ENCODE measurements around the gene DDHD1. TPM values are rescaled to one million over a fixed set of nuclear protein-coding genes. Genes with fewer than 3 reads are reported as not detected.

Gene DDHD1
- total RNA-seq, 1 experiment from 2014 or later, result 10.6 TPM

- Histone ChIP-seq H3K79me2 (ENCODE audit: low read length) (no peaks in the 10 kb centered on the region), H3K4me2 (ENCODE audit: low read length) (no peak overlapping the region), H3K27ac (ENCODE audit: low read length) (no peak overlapping the region), H3K36me3 (ENCODE audit: low read depth, low read length) (no peaks in the 10 kb centered on the region), H3K27me3 (ENCODE audit: low read length) (no peaks in the 10 kb centered on the region), H3F3A (ENCODE audit: low read length, unreplicated experiment) (no peaks in the 10 kb centered on the region), H3K9me2 (replicated peaks; ENCODE audit: low read length) (no peaks in the 10 kb centered on the region), H4K20me1 (ENCODE audit: low read length) (no peaks in the 10 kb centered on the region), H3K4me3 (ENCODE audit: low read length) (no peak overlapping the region), H3K9ac (ENCODE audit: low read length) (no peak overlapping the region), H3K4me1 (ENCODE audit: insufficient read depth, low read length) (no peaks in the 10 kb centered on the region), H3K9me3 (ENCODE audit: low read length) (no peaks in the 10 kb centered on the region), H2AFZ (ENCODE audit: low read length) (no peak overlapping the region)
- POLR2A ChIA-PET (ENCODE audit: unreplicated experiment), result no interaction called here
- no TSS peak for BruUV-seq (replicated peaks)
- DNase-seq (no peak), ATAC-seq (no peak)
- CTCF ChIA-PET, result no interaction called here
- intact Hi-C loops (cut with micrococcal nuclease), result no loop called here
- no peak for TF ChIP-seq CTCF (conservative IDR thresholded peaks at IDR 0.05; ENCODE audit: low read depth, low read length)
- no peak for TF ChIP-seq EZH2phosphoT487 (IDR thresholded peaks at IDR 0.05; ENCODE audit: borderline replicate concordance, low read length)
- no peak for TF ChIP-seq EZH2 (IDR thresholded peaks at IDR 0.05; ENCODE audit: low read length, unreplicated experiment)
These were observed 150.5 kb downstream of the DDHD1 start for GRCh38 chr14:53002576-53002975.

- Histone ChIP-seq H4K20me1 (ENCODE audit: low read length) (no peaks in the 10 kb centered on the region), H2AFZ (ENCODE audit: low read length) (no peak overlapping the region), H3K4me2 (ENCODE audit: low read length) (no peak overlapping the region), H3K9ac (ENCODE audit: low read length) (no peak overlapping the region), H3K9me3 (ENCODE audit: low read length) (no peaks in the 10 kb centered on the region), H3F3A (ENCODE audit: low read length, unreplicated experiment) (no peaks in the 10 kb centered on the region), H3K36me3 (ENCODE audit: low read depth, low read length) (no peaks in the 10 kb centered on the region), H3K9me2 (replicated peaks; ENCODE audit: low read length) (no peaks in the 10 kb centered on the region), H3K27ac (ENCODE audit: low read length) (no peak overlapping the region), H3K4me3 (ENCODE audit: low read length) (no peak overlapping the region), H3K27me3 (ENCODE audit: low read length) (no peaks in the 10 kb centered on the region), H3K4me1 (ENCODE audit: insufficient read depth, low read length) (no peaks in the 10 kb centered on the region), H3K79me2 (ENCODE audit: low read length) (no peaks in the 10 kb centered on the region)
- no peak for DNase-seq
- no TSS peak for BruUV-seq (replicated peaks)
- ChIA-PET POLR2A (ENCODE audit: unreplicated experiment) (interaction anchor here (0.7 kb wide), 1 partner anchor 63 kb away, joined by 4 read pairs; no protein-coding TSS in a partner anchor), CTCF (no interaction called here)
- intact Hi-C loops (cut with micrococcal nuclease), result no loop called here
- ATAC-seq, result no peak
- no peak for TF ChIP-seq EZH2phosphoT487 (IDR thresholded peaks at IDR 0.05; ENCODE audit: borderline replicate concordance, low read length)
- no peak for TF ChIP-seq EZH2 (IDR thresholded peaks at IDR 0.05; ENCODE audit: low read length, unreplicated experiment)
- TF ChIP-seq CTCF (conservative IDR thresholded peaks at IDR 0.05; ENCODE audit: low read depth, low read length), result no peak
These were observed 151.2 kb downstream of the DDHD1 start for GRCh38 chr14:53001787-53002378.

GRCh38 chr14:52998376-52999015, 154.6 kb downstream of the DDHD1 start:
- H3K9ac ChIP-seq (ENCODE audit: low read length), result no peak overlapping the region
- intact Hi-C loops (cut with micrococcal nuclease), result no loop called here
- H3K27me3 ChIP-seq (ENCODE audit: low read length), result no peaks in the 10 kb centered on the region
- no peaks in the 10 kb centered on the region for H3K4me1 ChIP-seq (ENCODE audit: insufficient read depth, low read length)
- H3F3A ChIP-seq (ENCODE audit: low read length, unreplicated experiment), result no peaks in the 10 kb centered on the region
- ChIA-PET CTCF (no interaction called here), POLR2A (ENCODE audit: unreplicated experiment) (interaction anchor here (0.7 kb wide), 1 partner anchor 274 kb away, joined by 4 read pairs; no protein-coding TSS in a partner anchor)
- no peaks in the 10 kb centered on the region for H3K36me3 ChIP-seq (ENCODE audit: low read depth, low read length)
- no peaks in the 10 kb centered on the region for H3K9me3 ChIP-seq (ENCODE audit: low read length)
- no peak overlapping the region for H2AFZ ChIP-seq (ENCODE audit: low read length)
- no peak overlapping the region for H3K4me3 ChIP-seq (ENCODE audit: low read length)
- no peak overlapping the region for H3K4me2 ChIP-seq (ENCODE audit: low read length)
- H3K27ac ChIP-seq (ENCODE audit: low read length), result no peak overlapping the region
- DNase-seq (peak; percentile 31), ATAC-seq (peak; percentile 61)
- BruUV-seq (replicated peaks), result no TSS peak
- H4K20me1 ChIP-seq (ENCODE audit: low read length), result no peaks in the 10 kb centered on the region
- TF ChIP-seq CTCF (conservative IDR thresholded peaks at IDR 0.05; ENCODE audit: low read depth, low read length), result no peak
- no peak for TF ChIP-seq EZH2 (IDR thresholded peaks at IDR 0.05; ENCODE audit: low read length, unreplicated experiment)
- TF ChIP-seq EZH2phosphoT487 (IDR thresholded peaks at IDR 0.05; ENCODE audit: borderline replicate concordance, low read length), result no peak
- H3K9me2 ChIP-seq (replicated peaks; ENCODE audit: low read length), result no peaks in the 10 kb centered on the region
- H3K79me2 ChIP-seq (ENCODE audit: low read length), result no peaks in the 10 kb centered on the region
